Activated CD4-positive, alpha-beta T cell treated with anti-CD3 and anti-CD28 coated beads for 36 hours (primary cell): ENCODE data around the gene SATB1. TPM values are rescaled to one million over a fixed set of nuclear protein-coding genes. Genes with fewer than 3 reads are reported as not detected.
A peak's percentile ranks its signal among the peaks of the same experiment; 100 is the strongest.

Experiments used
- ATAC-seq: fragments of 200-7000 bp; cut with Tn5 transposase; one replicate; pipeline ENCODE4 v1.10.0; 2021; ENCODE audit warnings: mild to moderate bottlenecking, moderate library complexity
- CTCF ChIA-PET: fragments of 350-600 bp; sonication (Branson Sonifier 250); formaldehyde crosslinking; loops from one replicate; lab custom pipeline; 2021; ENCODE audit warnings: antibody characterized with exemption; lab: Charles Lee
- POLR2A ChIA-PET: fragments of 350-600 bp; sonication (Branson Sonifier 250); formaldehyde crosslinking; loops from one replicate; lab custom pipeline; 2021; ENCODE audit warnings: antibody characterized with exemption, inconsistent platforms; lab: Charles Lee
- DNase-seq: peaks from one replicate; pipeline ENCODE4 v3.0.0-alpha.2; 2020
- H3K27ac Mint-ChIP-seq: one replicate; pipeline ENCODE4 v1.8.0; 2021; ENCODE audit warnings: mixed read lengths
- H3K27me3 Mint-ChIP-seq: one replicate; pipeline ENCODE4 v1.8.0; 2021; ENCODE audit warnings: mixed read lengths
- H3K36me3 Mint-ChIP-seq: one replicate; pipeline ENCODE4 v1.8.0; 2021; ENCODE audit warnings: low read depth, mixed read lengths
- H3K4me1 Mint-ChIP-seq: one replicate; pipeline ENCODE4 v1.8.0; 2021; ENCODE audit warnings: mixed read lengths
- H3K4me3 Mint-ChIP-seq: one replicate; pipeline ENCODE4 v1.8.0; 2021; ENCODE audit warnings: mild to moderate bottlenecking, moderate library complexity, mixed read lengths
- H3K9me3 Mint-ChIP-seq: one replicate; pipeline ENCODE4 v1.8.0; 2021; ENCODE audit warnings: low read depth, mixed read lengths
- intact Hi-C, 2 experiments: fragments of 100-400 bp; cut with DNase I in 1 of 2; cut with micrococcal nuclease in 1 of 2; formaldehyde crosslinking; loops; one replicate each; pipeline versions ENCODE4 v1.14.2 to v1.15.1; 2022 to 2024; cut with DNase I, micrococcal nuclease
- total RNA-seq, 2 experiments: library from RNA; stranded (reverse); gene quantifications; one replicate each; pipeline ENCODE4 v1.2.3, GENCODE V29; 2021

SATB1 gene
- total RNA-seq, 2 experiments from 2014 or later = 471 to 590 TPM

DNA sequence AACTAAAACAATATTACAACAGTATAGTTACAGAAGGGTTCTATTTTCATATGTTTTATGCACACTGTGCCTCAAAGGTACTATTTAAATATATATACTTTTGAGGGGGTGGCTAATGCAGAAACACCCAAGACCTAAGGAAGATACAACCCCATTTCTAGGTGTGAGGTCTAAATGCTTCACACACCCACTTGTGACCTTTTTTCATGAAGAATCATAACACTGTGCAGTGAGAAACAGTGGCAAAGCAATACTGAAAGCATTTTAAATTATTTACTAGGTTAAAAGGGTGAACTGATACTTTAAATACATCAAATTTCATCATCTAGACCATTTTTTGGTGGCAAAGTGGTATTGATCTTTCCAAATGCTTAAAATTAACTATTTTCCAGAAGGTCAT, 67.4 kb downstream of the SATB1 start:
- no peak for ATAC-seq
- H3K4me1 Mint-ChIP-seq = peaks cover 42% of the 10 kb centered on the region
- ChIA-PET POLR2A (no interaction called here), CTCF (no interaction called here)
- H3K27me3 Mint-ChIP-seq = no peaks in the 10 kb centered on the region
- H3K4me3 Mint-ChIP-seq = no peak overlapping the region
- DNase-seq = no peak
- H3K36me3 Mint-ChIP-seq = peaks cover 74% of the 10 kb centered on the region
- peak overlapping the region; percentile 19 for H3K27ac Mint-ChIP-seq
- intact Hi-C loops = no loop called here
- H3K9me3 Mint-ChIP-seq = no peaks in the 10 kb centered on the region

DNA sequence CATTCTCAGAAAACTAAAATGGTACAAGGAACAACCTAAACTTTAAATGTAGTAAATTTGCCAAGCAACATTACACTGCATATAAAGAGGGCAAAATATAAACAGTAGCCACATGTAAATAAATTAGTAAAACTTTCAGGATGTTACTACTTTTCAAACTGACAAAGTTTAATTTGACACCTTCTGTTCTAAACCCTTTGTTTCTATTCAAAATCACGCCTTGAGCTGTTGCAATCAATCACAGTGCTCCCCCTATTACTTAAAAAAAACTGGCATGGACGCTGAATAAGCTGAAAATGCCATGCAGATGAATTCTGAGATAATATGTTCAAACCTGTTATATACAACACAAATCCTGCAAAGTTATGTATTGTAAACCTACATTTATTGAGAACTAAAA, 69.3 kb downstream of the SATB1 start:
- H3K4me3 Mint-ChIP-seq = peak overlapping the region; percentile 15
- DNase-seq (no peak), ATAC-seq (no peak)
- peak overlapping the region; percentile 37 for H3K27ac Mint-ChIP-seq
- peaks cover 45% of the 10 kb centered on the region for H3K4me1 Mint-ChIP-seq
- intact Hi-C loops = no loop called here
- CTCF ChIA-PET = interaction anchor here (1.0 kb wide), 1 partner anchor 8 kb away, joined by 3 read pairs; no protein-coding TSS in a partner anchor
- peaks cover 80% of the 10 kb centered on the region for H3K36me3 Mint-ChIP-seq
- no peaks in the 10 kb centered on the region for H3K27me3 Mint-ChIP-seq
- POLR2A ChIA-PET = no interaction called here
- H3K9me3 Mint-ChIP-seq = no peaks in the 10 kb centered on the region

DNA sequence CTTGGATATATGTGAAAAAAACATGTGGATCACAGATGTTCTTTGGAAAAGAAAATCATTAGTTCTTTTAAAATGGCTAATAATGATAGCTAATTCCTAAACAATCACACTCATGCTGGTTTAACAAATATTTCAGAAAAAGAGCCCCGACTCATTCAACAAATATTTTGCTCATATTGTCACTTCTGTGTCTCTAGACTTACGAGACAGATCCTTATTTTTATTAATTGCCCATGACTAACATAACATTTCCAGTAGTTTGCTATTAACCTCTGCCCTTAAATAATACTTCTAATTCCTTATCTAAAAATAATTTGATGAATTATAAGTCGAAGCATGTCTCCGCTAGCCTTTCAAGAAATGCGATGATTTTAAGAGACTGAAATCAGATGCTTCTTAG, 70.4 kb downstream of the SATB1 start:
- no peak overlapping the region for H3K27ac Mint-ChIP-seq
- DNase-seq (no peak), ATAC-seq (no peak)
- H3K4me3 Mint-ChIP-seq = no peak overlapping the region
- H3K27me3 Mint-ChIP-seq = no peaks in the 10 kb centered on the region
- peaks cover 36% of the 10 kb centered on the region for H3K4me1 Mint-ChIP-seq
- no peaks in the 10 kb centered on the region for H3K9me3 Mint-ChIP-seq
- ChIA-PET CTCF (interaction anchor here (0.7 to 1.1 kb wide), 2 partner anchors 12 to 35 kb away, joined by 3 to 4 read pairs; no protein-coding TSS in a partner anchor), POLR2A (no interaction called here)
- H3K36me3 Mint-ChIP-seq = peaks cover 78% of the 10 kb centered on the region
- intact Hi-C loops = no loop called here

- Mint-ChIP-seq H3K27me3 (no peaks in the 10 kb centered on the region), H3K27ac (peak overlapping the region; percentile 78), H3K36me3 (peaks cover 76% of the 10 kb centered on the region), H3K9me3 (no peaks in the 10 kb centered on the region), H3K4me1 (peaks cover 36% of the 10 kb centered on the region), H3K4me3 (peak overlapping the region; percentile 31)
- ChIA-PET CTCF (interaction anchor here (0.9 kb wide), 1 partner anchor 43 kb away, joined by 3 read pairs; no protein-coding TSS in a partner anchor), POLR2A (interaction anchor here (0.5 kb wide), 1 partner anchor 17 kb away, joined by 4 read pairs; no protein-coding TSS in a partner anchor)
- DNase-seq (peak; percentile 26), ATAC-seq (peak; percentile 4)
- intact Hi-C loops = no loop called here
These were observed 73.1 kb downstream of the SATB1 start for GRCh38 chr3:18351823-18352744.

- ChIA-PET CTCF (interaction anchor here (0.8 kb wide), 1 partner anchor 8 kb away, joined by 3 read pairs; no protein-coding TSS in a partner anchor), POLR2A (interaction anchor here (0.5 to 0.6 kb wide), 2 partner anchors 16 to 256 kb away, joined by 4 to 5 read pairs; no protein-coding TSS in a partner anchor)
- Mint-ChIP-seq H3K9me3 (no peaks in the 10 kb centered on the region), H3K27me3 (no peaks in the 10 kb centered on the region), H3K27ac (peak overlapping the region; percentile 59), H3K36me3 (peaks cover 73% of the 10 kb centered on the region), H3K4me1 (peaks cover 37% of the 10 kb centered on the region), H3K4me3 (no peak overlapping the region)
- ATAC-seq (peak; percentile 23), DNase-seq (no peak)
- intact Hi-C loops = no loop called here
These were observed 74.0 kb downstream of the SATB1 start for GRCh38 chr3:18351069-18351628.

DNA sequence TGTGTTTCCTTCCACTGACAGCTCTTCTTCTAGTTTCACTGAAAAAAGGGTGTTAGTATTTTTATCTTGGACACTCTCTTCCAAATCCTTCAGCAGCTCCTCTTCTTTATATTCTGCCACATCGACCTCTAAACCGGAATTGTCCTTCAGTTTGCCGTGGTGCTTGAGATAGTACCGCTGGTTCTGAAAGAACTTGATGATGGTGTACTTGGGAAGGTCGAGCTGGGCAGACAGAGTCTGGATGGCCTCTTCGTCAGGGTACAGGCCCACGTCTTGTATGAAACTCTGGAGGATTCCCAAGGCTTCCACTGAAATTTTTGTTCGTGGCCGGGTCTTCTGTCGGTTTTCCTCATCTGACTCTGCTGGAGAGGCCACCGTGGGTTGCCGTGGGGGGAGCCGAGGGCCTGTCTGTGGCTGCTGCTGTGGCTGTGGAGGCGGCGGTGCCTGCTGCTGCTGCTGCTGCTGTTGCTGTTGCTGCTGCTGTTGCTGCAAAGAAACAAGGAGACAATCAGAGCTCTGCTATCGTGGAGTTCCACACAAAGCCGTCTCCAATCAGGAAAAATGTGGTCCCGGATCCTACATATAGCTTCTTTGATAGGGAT, 75.8 kb downstream of the SATB1 start:
- peaks cover 40% of the 10 kb centered on the region for H3K4me1 Mint-ChIP-seq
- ChIA-PET POLR2A (no interaction called here), CTCF (interaction anchor here (1.1 kb wide), 1 partner anchor 10 kb away, joined by 5 read pairs; no protein-coding TSS in a partner anchor)
- H3K4me3 Mint-ChIP-seq = no peak overlapping the region
- no peaks in the 10 kb centered on the region for H3K27me3 Mint-ChIP-seq
- intact Hi-C loops = no loop called here
- H3K36me3 Mint-ChIP-seq = peaks cover 57% of the 10 kb centered on the region
- H3K9me3 Mint-ChIP-seq = no peaks in the 10 kb centered on the region
- DNase-seq (peak; percentile 30), ATAC-seq (no peak)
- peak overlapping the region; percentile 79 for H3K27ac Mint-ChIP-seq

- peak; percentile 44 for ATAC-seq
- ChIA-PET CTCF (no interaction called here), POLR2A (interaction anchor here (0.6 kb wide), 1 partner anchor 372 kb away, joined by 4 read pairs; no protein-coding TSS in a partner anchor)
- intact Hi-C loops = no loop called here
- Mint-ChIP-seq H3K36me3 (peaks cover 28% of the 10 kb centered on the region), H3K4me1 (peaks cover 24% of the 10 kb centered on the region), H3K27me3 (no peaks in the 10 kb centered on the region), H3K9me3 (no peaks in the 10 kb centered on the region), H3K4me3 (no peak overlapping the region), H3K27ac (peak overlapping the region; percentile 76)
- DNase-seq = no peak
These were observed 79.0 kb downstream of the SATB1 start for GRCh38 chr3:18346097-18346496.

- POLR2A ChIA-PET = no interaction called here
- no peak overlapping the region for H3K4me3 Mint-ChIP-seq
- intact Hi-C loops = no loop called here
- CTCF ChIA-PET = no interaction called here
- no peak overlapping the region for H3K27ac Mint-ChIP-seq
- H3K4me1 Mint-ChIP-seq = peaks cover 22% of the 10 kb centered on the region
- H3K9me3 Mint-ChIP-seq = no peaks in the 10 kb centered on the region
- no peak for DNase-seq
- H3K27me3 Mint-ChIP-seq = no peaks in the 10 kb centered on the region
- peak; percentile 23 for ATAC-seq
- peaks cover 18% of the 10 kb centered on the region for H3K36me3 Mint-ChIP-seq
These were observed 80.1 kb downstream of the SATB1 start for GRCh38 chr3:18345015-18345367.

DNA sequence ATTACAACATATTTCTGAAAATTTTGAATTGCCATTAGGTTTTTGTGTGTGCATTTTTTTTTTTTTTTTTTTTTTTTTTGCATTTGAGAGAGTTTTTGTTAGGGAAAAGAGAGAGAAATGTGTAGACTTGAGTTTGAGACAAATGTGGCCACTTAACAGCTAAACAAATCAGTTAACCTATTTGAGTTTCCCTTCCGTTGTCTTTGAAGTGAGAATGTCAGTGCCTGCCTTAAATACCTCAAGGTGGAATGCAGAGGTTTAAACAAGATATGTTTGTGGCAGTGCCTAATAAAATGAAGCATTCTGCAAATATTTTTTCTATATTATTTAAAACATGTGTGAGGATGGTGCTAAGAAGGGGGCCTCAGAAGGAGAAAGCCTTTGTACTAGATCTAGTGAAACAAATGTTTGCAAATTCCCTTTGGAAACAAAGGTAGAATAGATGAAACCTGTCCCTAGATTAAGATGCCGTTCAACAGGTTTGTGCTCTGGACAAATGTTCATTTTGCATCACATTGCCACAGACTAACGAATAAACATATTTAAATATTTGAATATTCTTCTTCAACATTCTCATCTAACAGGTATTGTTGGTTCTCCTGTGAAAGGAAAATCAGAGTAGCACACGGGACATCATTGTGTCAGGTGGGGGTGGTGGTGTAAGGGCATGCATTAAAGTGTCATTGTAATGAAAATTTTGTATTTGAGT, 80.7 kb downstream of the SATB1 start:
- POLR2A ChIA-PET = no interaction called here
- Mint-ChIP-seq H3K4me1 (peaks cover 18% of the 10 kb centered on the region), H3K27ac (no peak overlapping the region), H3K27me3 (no peaks in the 10 kb centered on the region), H3K4me3 (no peak overlapping the region), H3K9me3 (no peaks in the 10 kb centered on the region), H3K36me3 (peaks cover 13% of the 10 kb centered on the region)
- peak; percentile 8 for ATAC-seq
- no peak for DNase-seq
- intact Hi-C loops = no loop called here
- CTCF ChIA-PET = no interaction called here

- Mint-ChIP-seq H3K36me3 (peaks cover 6% of the 10 kb centered on the region), H3K27ac (no peak overlapping the region), H3K4me3 (no peak overlapping the region), H3K4me1 (peaks cover 12% of the 10 kb centered on the region), H3K27me3 (peaks cover 2% of the 10 kb centered on the region), H3K9me3 (no peaks in the 10 kb centered on the region)
- ChIA-PET POLR2A (no interaction called here), CTCF (no interaction called here)
- ATAC-seq (no peak), DNase-seq (no peak)
- intact Hi-C loops = no loop called here
These were observed 81.3 kb downstream of the SATB1 start for GRCh38 chr3:18343809-18344208.
